GM12875 (cell line): Measurements from ENCODE around the gene ANXA3.

Experiments
- H3K4me3 ChIP-seq: one replicate; pipeline ENCODE4 v1.5.1; 2011; ENCODE audit warnings: low read depth, low read length, control low read depth
- CTCF ChIP-seq: IDR thresholded peaks from 2 replicates; pipeline ENCODE4 v1.5.1; 2011; ENCODE audit warnings: low read depth, mild to moderate bottlenecking, control low read depth, inconsistent platforms, low read length, moderate library complexity, borderline replicate concordance; ENCODE audit not compliant: insufficient read depth

ANXA3 gene

GRCh38 chr4:78527555-78527954, 24.0 kb upstream of the ANXA3 start:
- no peak for TF ChIP-seq CTCF
- H3K4me3 ChIP-seq: no peak overlapping the region

GRCh38 chr4:78528327-78528726, 23.2 kb upstream of the ANXA3 start:
- TF ChIP-seq CTCF: no peak
- H3K4me3 ChIP-seq: no peak overlapping the region

GRCh38 chr4:78529569-78530209, 21.9 kb upstream of the ANXA3 start:
- TF ChIP-seq CTCF: no peak
- H3K4me3 ChIP-seq: no peak overlapping the region

GRCh38 chr4:78532046-78532445, 19.5 kb upstream of the ANXA3 start:
- no peak for TF ChIP-seq CTCF
- H3K4me3 ChIP-seq: no peak overlapping the region

GRCh38 chr4:78533854-78534253, 17.7 kb upstream of the ANXA3 start:
- TF ChIP-seq CTCF: no peak
- H3K4me3 ChIP-seq: no peak overlapping the region

GRCh38 chr4:78534286-78534955, 17.1 kb upstream of the ANXA3 start:
- no peak for TF ChIP-seq CTCF
- H3K4me3 ChIP-seq: no peak overlapping the region

- no peak overlapping the region for H3K4me3 ChIP-seq
- TF ChIP-seq CTCF: no peak
Observed at GRCh38 chr4:78542373-78542772, 9.2 kb upstream of the ANXA3 start.
